ENCODE data around the gene KCNC3. TPM values are rescaled to one million over a fixed set of nuclear protein-coding genes. Genes with fewer than 3 reads are reported as not detected.

KCNC3 gene
- total and polyA plus RNA-seq, 2 experiments from 2014 or later = 1.3 to 3.4 TPM

GRCh38 chr19:50287331-50287730 lies 41.8 kb downstream of the KCNC3 start:
- Histone ChIP-seq H3K27ac (ENCODE audit: low read depth) (no peak overlapping the region), H4K20me1 (replicated peaks; ENCODE audit: insufficient read depth) (no peaks in the 10 kb centered on the region), H3K36me3 (ENCODE audit: insufficient read depth) (peaks cover 8% of the 10 kb centered on the region), H3K4me1 (ENCODE audit: insufficient read depth) (no peaks in the 10 kb centered on the region; the same call in 1 of the 2 replicates), H2AFZ (no peak overlapping the region), H3K79me2 (replicated peaks; ENCODE audit: insufficient read depth) (no peaks in the 10 kb centered on the region), H3F3A (replicated peaks; ENCODE audit: low read depth) (0 out of 2 replicates have a peak, but pooled peaks cover 2% of the 10 kb centered on the region), H3K4me2 (no peak overlapping the region), H3K9me2 (ENCODE audit: insufficient read depth) (no peaks in the 10 kb centered on the region), H3K4me3 (no peak overlapping the region), H3K27me3 (ENCODE audit: insufficient read depth) (no peaks in the 10 kb centered on the region)
- ATAC-seq = no peak
- Mint-ChIP-seq H3K4me1 (no peaks in the 10 kb centered on the region), H3K4me3 (no peak overlapping the region), H3K36me3 (ENCODE audit: low read depth) (peaks cover 42% of the 10 kb centered on the region), H3K27me3 (ENCODE audit: insufficient read depth, low read depth, poor library complexity) (peaks cover 16% of the 10 kb centered on the region), H3K27ac (no peak overlapping the region), H3K9me3 (peaks cover 96% of the 10 kb centered on the region)
- TF ChIP-seq EZH2phosphoT487 (IDR thresholded peaks at IDR 0.05; ENCODE audit: unreplicated experiment) = no peak
- TF ChIP-seq ETS1 (IDR thresholded peaks at IDR 0.05) = no peak
- TF ChIP-seq POLR2AphosphoS5 (IDR thresholded peaks at IDR 0.05; ENCODE audit: low read depth) = no peak
- no peak for TF ChIP-seq REST (IDR thresholded peaks at IDR 0.05; ENCODE audit: unreplicated experiment)
- TF ChIP-seq STAT1 (IDR thresholded peaks at IDR 0.05; ENCODE audit: unreplicated experiment) = no peak
- TF ChIP-seq JUNB (IDR thresholded peaks at IDR 0.05; ENCODE audit: unreplicated experiment) = no peak
- TF ChIP-seq ZNF331 (CRISPR knock-in tag; IDR thresholded peaks at IDR 0.05; ENCODE audit: low read depth) = no peak
- TF ChIP-seq CREB1 (CRISPR knock-in tag; IDR thresholded peaks at IDR 0.05; ENCODE audit: low read depth) = no peak
- no peak for DNase-seq (ENCODE audit: low spot score)

GRCh38 chr19:50286443-50286842 lies 42.7 kb downstream of the KCNC3 start:
- H4K20me1 ChIP-seq (replicated peaks; ENCODE audit: insufficient read depth) = no peaks in the 10 kb centered on the region
- H3K27ac Mint-ChIP-seq = no peak overlapping the region
- no peaks in the 10 kb centered on the region for H3K9me2 ChIP-seq (ENCODE audit: insufficient read depth)
- H3K79me2 ChIP-seq (replicated peaks; ENCODE audit: insufficient read depth) = no peaks in the 10 kb centered on the region
- H3K27ac ChIP-seq (ENCODE audit: low read depth) = no peak overlapping the region
- no peak overlapping the region for H3K4me2 ChIP-seq
- H3K27me3 Mint-ChIP-seq (ENCODE audit: insufficient read depth, low read depth, poor library complexity) = peaks cover 13% of the 10 kb centered on the region
- no peaks in the 10 kb centered on the region for H3F3A ChIP-seq (replicated peaks; ENCODE audit: low read depth)
- ATAC-seq (no peak), DNase-seq (ENCODE audit: low spot score) (no peak)
- H3K36me3 ChIP-seq (ENCODE audit: insufficient read depth) = peaks cover 8% of the 10 kb centered on the region
- H3K4me3 ChIP-seq = no peak overlapping the region
- H3K4me3 Mint-ChIP-seq = no peak overlapping the region
- H2AFZ ChIP-seq = no peak overlapping the region
- no peaks in the 10 kb centered on the region for H3K4me1 ChIP-seq (ENCODE audit: insufficient read depth)
- H3K27me3 ChIP-seq (ENCODE audit: insufficient read depth) = no peaks in the 10 kb centered on the region
- H3K9me3 Mint-ChIP-seq = peaks cover 95% of the 10 kb centered on the region
- H3K4me1 Mint-ChIP-seq = no peaks in the 10 kb centered on the region
- TF ChIP-seq CREB1 (CRISPR knock-in tag; IDR thresholded peaks at IDR 0.05; ENCODE audit: low read depth) (no peak), NANOG (IDR thresholded peaks at IDR 0.05; ENCODE audit: borderline replicate concordance) (no peak), STAT1 (IDR thresholded peaks at IDR 0.05; ENCODE audit: unreplicated experiment) (no peak)
- H3K36me3 Mint-ChIP-seq (ENCODE audit: low read depth) = peaks cover 42% of the 10 kb centered on the region
